Smooth muscle cell (in vitro differentiated cells): ENCODE measurements around the gene HBS1L. TPM values are rescaled to one million over a fixed set of nuclear protein-coding genes. Genes with fewer than 3 reads are reported as not detected.
A peak's percentile ranks its signal among the peaks of the same experiment; 100 is the strongest.

Source experiments
- DNase-seq: peaks from one replicate; lab custom pipeline; 2025; ENCODE audit not compliant: unreplicated experiment; lab: John Stamatoyannopoulos, UW
- H2AFZ ChIP-seq: fragments of 200-600 bp; sonication (generic); 2 replicates; pipeline ENCODE4 v1.6.0; 2016; ENCODE audit warnings: antibody characterized with exemption, low read depth, mild to moderate bottlenecking
- H3F3A ChIP-seq: fragments of 200-600 bp; sonication (generic); 2 replicates; pipeline ENCODE4 v1.6.0; 2017; ENCODE audit warnings: antibody characterized with exemption, low read depth
- H3K27ac ChIP-seq: fragments of 200-600 bp; sonication (generic); 2 replicates; pipeline ENCODE4 v1.5.1; 2016; ENCODE audit warnings: low read depth, mild to moderate bottlenecking
- H3K27me3 ChIP-seq: fragments of 200-600 bp; sonication (generic); 2 replicates; pipeline ENCODE4 v1.6.1; 2016; ENCODE audit warnings: low read depth, mild to moderate bottlenecking
- H3K36me3 ChIP-seq: fragments of 200-600 bp; sonication (generic); 2 replicates; pipeline ENCODE4 v1.5.1; 2016; ENCODE audit warnings: low read depth
- H3K4me1 ChIP-seq: fragments of 200-600 bp; sonication (generic); 2 replicates; pipeline ENCODE4 v1.5.1; 2016; ENCODE audit warnings: low read depth
- H3K4me2 ChIP-seq: fragments of 200-600 bp; sonication (generic); 2 replicates; pipeline ENCODE4 v1.6.0; 2016; ENCODE audit warnings: mild to moderate bottlenecking
- H3K4me3 ChIP-seq: fragments of 200-600 bp; sonication (generic); 2 replicates; pipeline ENCODE4 v1.5.1; 2016; ENCODE audit warnings: mild to moderate bottlenecking
- H3K79me2 ChIP-seq: fragments of 200-600 bp; sonication (generic); 2 replicates; pipeline ENCODE4 v1.6.0; 2016; ENCODE audit warnings: low read depth, mild to moderate bottlenecking
- H3K9ac ChIP-seq: fragments of 200-600 bp; sonication (generic); 2 replicates; pipeline ENCODE4 v1.6.0; 2016; ENCODE audit warnings: low read depth
- H3K9me3 ChIP-seq: fragments of 200-600 bp; sonication (generic); replicated peaks from 2 replicates; pipeline ENCODE4 v1.5.1; 2016; ENCODE audit warnings: low read depth
- H4K20me1 ChIP-seq: fragments of 200-600 bp; sonication (generic); 2 replicates; pipeline ENCODE4 v1.6.0; 2016; ENCODE audit warnings: low read depth
- WGBS: methylation state at CpG from one replicate; pipeline ENCODE4 v1.1.7; 2016; ENCODE audit warnings: low lambda C conversion rate; 5-methylcytosine and 5-hydroxymethylcytosine counted together
- polyA plus RNA-seq: library from polyadenylated mRNA; unstranded; fragments of >200 nt; fragmentation: Nextera tagmentation; extraction: Ambion mirVana; gene quantifications from 2 replicates; pipeline ENCODE4 v1.2.1, GENCODE V29; 2016
- total RNA-seq: library from RNA; depleted of rRNA; stranded (reverse); fragments of >200 nt; gene quantifications from 2 replicates; pipeline ENCODE4 v1.2.3, GENCODE V29; 2014
- TF ChIP-seq, protein P1 (sequence below): fragments of 200-600 bp; sonication (generic); IDR thresholded peaks from 2 replicates; pipeline ENCODE4 v1.5.1; 2017; ENCODE audit warnings: borderline replicate concordance, mild to moderate bottlenecking, antibody characterized with exemption; ENCODE audit not compliant: insufficient read depth, poor library complexity, severe bottlenecking

HBS1L gene
- total and polyA plus RNA-seq, 2 experiments from 2014 or later: 64.3 to 84.8 TPM

DNA sequence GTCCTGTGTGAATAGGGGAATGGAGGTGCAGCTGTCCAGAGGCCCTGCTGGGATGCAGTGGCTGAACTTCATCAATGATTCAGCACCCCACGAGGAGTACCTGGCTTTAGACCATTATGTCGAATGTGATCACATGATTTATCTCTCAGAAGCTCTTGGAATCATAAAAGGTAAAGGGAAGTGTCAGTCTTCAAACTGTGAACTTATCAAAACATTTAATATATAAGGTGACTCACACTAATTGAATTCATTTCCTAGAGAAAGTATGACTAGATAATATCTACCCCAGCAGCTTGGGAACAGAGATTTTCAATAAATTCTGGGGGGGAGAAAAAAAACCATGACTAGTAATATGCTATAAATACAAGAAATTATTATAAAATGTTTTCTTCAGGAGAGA lies 134.2 kb downstream of the HBS1L start:
- H2AFZ ChIP-seq: no peak overlapping the region
- no peak overlapping the region for H3K4me2 ChIP-seq
- no peaks in the 10 kb centered on the region for H3K36me3 ChIP-seq
- TF ChIP-seq, protein P1, sequence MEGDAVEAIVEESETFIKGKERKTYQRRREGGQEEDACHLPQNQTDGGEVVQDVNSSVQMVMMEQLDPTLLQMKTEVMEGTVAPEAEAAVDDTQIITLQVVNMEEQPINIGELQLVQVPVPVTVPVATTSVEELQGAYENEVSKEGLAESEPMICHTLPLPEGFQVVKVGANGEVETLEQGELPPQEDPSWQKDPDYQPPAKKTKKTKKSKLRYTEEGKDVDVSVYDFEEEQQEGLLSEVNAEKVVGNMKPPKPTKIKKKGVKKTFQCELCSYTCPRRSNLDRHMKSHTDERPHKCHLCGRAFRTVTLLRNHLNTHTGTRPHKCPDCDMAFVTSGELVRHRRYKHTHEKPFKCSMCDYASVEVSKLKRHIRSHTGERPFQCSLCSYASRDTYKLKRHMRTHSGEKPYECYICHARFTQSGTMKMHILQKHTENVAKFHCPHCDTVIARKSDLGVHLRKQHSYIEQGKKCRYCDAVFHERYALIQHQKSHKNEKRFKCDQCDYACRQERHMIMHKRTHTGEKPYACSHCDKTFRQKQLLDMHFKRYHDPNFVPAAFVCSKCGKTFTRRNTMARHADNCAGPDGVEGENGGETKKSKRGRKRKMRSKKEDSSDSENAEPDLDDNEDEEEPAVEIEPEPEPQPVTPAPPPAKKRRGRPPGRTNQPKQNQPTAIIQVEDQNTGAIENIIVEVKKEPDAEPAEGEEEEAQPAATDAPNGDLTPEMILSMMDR: no peak
- H3K9ac ChIP-seq: no peak overlapping the region
- H3K4me1 ChIP-seq: no peaks in the 10 kb centered on the region
- no peak overlapping the region for H3K4me3 ChIP-seq
- 85% methylated on average over 2 of the region's 2 CpGs for WGBS
- no peak for DNase-seq
- H3K27me3 ChIP-seq: no peaks in the 10 kb centered on the region
- no peaks in the 10 kb centered on the region for H3F3A ChIP-seq
- no peaks in the 10 kb centered on the region for H4K20me1 ChIP-seq
- no peak overlapping the region for H3K27ac ChIP-seq
- no peaks in the 10 kb centered on the region for H3K79me2 ChIP-seq
- no peaks in the 10 kb centered on the region for H3K9me3 ChIP-seq

DNA sequence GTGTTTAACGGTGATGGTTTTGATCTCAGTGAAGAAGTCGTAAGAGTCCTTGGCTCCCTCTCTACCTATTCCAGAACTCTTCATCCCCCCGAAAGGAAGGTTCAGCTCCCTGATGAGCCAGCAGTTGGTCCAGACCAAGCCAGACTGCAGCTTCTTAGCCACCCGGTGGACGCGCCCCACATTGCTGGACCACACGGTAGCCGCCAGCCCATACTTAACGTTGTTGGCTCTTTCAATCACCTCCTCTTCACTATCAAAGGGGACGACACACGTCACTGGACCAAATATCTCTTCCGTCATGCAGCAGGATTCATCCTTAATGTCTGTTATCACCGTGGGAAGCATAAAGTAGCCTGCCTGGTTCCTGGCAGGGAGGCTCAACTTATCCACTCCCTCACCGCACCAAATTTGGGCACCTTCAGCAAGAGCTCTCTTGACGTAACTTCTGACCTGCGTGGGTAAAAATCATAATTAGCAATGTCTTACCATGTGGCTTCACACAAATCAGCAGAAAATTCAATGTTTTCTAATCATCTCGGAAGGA lies 136.1 kb downstream of the HBS1L start:
- 90% methylated on average over 17 of the region's 17 CpGs for WGBS

DNA sequence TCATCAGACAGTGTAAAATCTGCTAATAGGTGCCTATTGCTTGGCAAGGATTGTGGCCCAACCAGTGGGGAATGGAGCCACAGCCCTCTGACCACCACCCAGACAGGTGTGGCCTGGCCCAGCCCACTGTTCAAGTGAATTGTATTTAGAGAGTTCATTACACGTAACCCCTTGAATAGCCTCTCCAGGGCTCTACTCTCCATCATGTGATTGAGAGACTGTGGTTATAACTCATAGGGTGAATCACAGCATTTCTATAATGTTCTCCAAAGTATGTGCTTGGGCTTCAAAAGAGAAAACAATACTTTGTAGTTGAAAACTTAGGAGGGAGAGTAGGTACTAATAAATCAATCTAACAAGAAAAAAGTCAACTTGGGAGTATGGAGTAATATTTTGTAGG lies 143.1 kb downstream of the HBS1L start:
- peak overlapping the region; percentile 12 for H3K4me2 ChIP-seq
- H4K20me1 ChIP-seq: no peaks in the 10 kb centered on the region
- WGBS: 42% methylated on average over 1 of the region's 1 CpG
- no peaks in the 10 kb centered on the region for H3K4me1 ChIP-seq
- no peaks in the 10 kb centered on the region for H3K9me3 ChIP-seq
- no peak for DNase-seq
- TF ChIP-seq, protein P1: no peak
- H2AFZ ChIP-seq: no peak overlapping the region
- no peak overlapping the region for H3K9ac ChIP-seq
- H3K27me3 ChIP-seq: no peaks in the 10 kb centered on the region
- peak overlapping the region; percentile 76 for H3K27ac ChIP-seq
- H3K4me3 ChIP-seq: no peak overlapping the region
- H3K79me2 ChIP-seq: no peaks in the 10 kb centered on the region
- H3K36me3 ChIP-seq: no peaks in the 10 kb centered on the region
- H3F3A ChIP-seq: peaks cover 6% of the 10 kb centered on the region

More for the DNA sequence above, 136.1 kb downstream of the HBS1L start:
- Histone ChIP-seq H2AFZ (no peak overlapping the region), H3F3A (no peaks in the 10 kb centered on the region), H3K4me1 (no peaks in the 10 kb centered on the region), H3K9ac (no peak overlapping the region), H3K79me2 (no peaks in the 10 kb centered on the region), H3K36me3 (no peaks in the 10 kb centered on the region), H3K9me3 (no peaks in the 10 kb centered on the region), H3K27ac (no peak overlapping the region), H3K4me2 (no peak overlapping the region), H4K20me1 (no peaks in the 10 kb centered on the region), H3K27me3 (no peaks in the 10 kb centered on the region), H3K4me3 (no peak overlapping the region)
- no peak for DNase-seq
- TF ChIP-seq, protein P1: no peak

DNA sequence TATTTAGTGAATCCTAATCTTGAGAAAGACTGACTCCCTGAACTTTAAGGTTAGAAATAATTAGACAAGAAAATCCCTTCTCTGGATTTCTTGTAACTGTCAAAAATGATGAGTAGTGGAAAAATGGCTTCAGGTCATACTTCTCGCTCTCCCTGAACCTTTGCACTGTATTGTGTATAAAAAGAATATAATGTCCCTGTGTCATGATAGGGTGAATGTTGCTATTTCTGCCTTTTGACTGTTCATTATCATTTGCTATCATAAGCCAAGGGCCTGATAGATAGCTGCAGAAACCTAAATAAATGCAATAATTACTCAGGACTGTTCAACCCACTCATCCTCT lies 144.1 kb downstream of the HBS1L start:
- Histone ChIP-seq H3K27ac (no peak overlapping the region), H3K4me2 (no peak overlapping the region)
- 80% methylated on average over 1 of the region's 1 CpG for WGBS

More for the DNA sequence above, 144.1 kb downstream of the HBS1L start:
- Histone ChIP-seq H2AFZ (no peak overlapping the region), H3F3A (peaks cover 6% of the 10 kb centered on the region), H3K9me3 (no peaks in the 10 kb centered on the region), H3K79me2 (no peaks in the 10 kb centered on the region), H3K27me3 (no peaks in the 10 kb centered on the region), H3K9ac (no peak overlapping the region), H4K20me1 (no peaks in the 10 kb centered on the region), H3K36me3 (no peaks in the 10 kb centered on the region), H3K4me3 (no peak overlapping the region), H3K4me1 (no peaks in the 10 kb centered on the region)
- TF ChIP-seq, protein P1: no peak
- DNase-seq: no peak
